ENCODE measurements around the gene TBCK. TPM values are rescaled to one million over a fixed set of nuclear protein-coding genes. Genes with fewer than 3 reads are reported as not detected.
A peak's percentile ranks its signal among the peaks of the same experiment; 100 is the strongest.

Gene TBCK
- total RNA-seq, 4 donors from 2014 or later, result 46.5 to 55.3 (median 51.4) TPM

DNA sequence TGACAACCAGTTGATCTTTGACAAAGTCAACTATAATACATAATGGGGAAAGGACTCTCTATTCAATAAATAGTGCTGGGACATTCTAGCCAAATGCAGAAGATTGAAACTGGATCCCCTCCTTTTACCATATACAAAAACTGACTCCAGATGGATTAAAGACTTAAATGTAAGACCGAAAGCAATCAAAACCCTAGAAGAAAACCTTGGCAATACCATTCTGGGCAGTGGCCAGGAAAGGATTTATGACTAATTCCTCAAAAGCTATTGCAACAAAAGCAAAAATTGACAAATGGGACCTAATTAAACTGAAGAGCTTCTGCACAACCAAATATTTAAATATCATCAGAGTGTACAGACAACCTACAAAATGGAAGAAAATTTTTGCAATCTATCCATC is 235.6 kb downstream of the TBCK start:
- WGBS, 2 donors, result 93 to 95% methylated on average over 1 of the region's 1 CpG
- H3K4me1 ChIP-seq, result no peaks in the 10 kb centered on the region
- peaks cover 0 to 66% (median 8%) of the 10 kb centered on the region in 4 donors for H3K9me3 ChIP-seq
- no peak overlapping the region for H3K4me3 ChIP-seq
- peaks cover 0 to 95% (median 0%) of the 10 kb centered on the region in 3 donors for H3K36me3 ChIP-seq
- no peak overlapping the region for H3K27ac ChIP-seq
- no peak for DNase-seq (ENCODE audit: low spot score in 2 of 2)
- TF ChIP-seq POLR2A (IDR thresholded peaks at IDR 0.05), result no peak
- no peak for TF ChIP-seq EP300 (IDR thresholded peaks at IDR 0.05)
- no peak for TF ChIP-seq CTCF (IDR thresholded peaks at IDR 0.05)
- H3K27me3 ChIP-seq, result no peaks in the 10 kb centered on the region

DNA sequence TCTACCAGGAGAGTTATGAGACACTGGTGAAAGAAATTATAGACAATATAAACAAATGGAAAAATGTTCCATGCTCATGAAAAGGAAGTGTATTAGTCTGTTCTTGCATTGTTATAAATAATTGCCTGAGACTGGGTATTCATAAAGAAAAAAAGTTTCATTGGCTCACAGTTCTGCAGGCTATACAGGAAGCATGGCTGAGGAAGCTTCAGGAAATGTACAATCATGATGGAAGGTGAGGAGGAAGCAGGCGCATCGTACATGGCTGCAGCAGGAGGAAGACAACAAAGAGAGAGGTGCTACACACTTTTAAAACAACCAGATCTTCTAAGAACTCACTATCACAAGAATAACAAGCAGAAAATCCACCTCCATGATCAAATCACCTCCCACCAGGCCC is 236.4 kb downstream of the TBCK start:
- Histone ChIP-seq H3K4me3 (no peak overlapping the region), H3K36me3 (peaks cover 0 to 94% (median 0%) of the 10 kb centered on the region in 3 donors), H3K27ac (no peak overlapping the region), H3K27me3 (no peaks in the 10 kb centered on the region), H3K4me1 (no peaks in the 10 kb centered on the region), H3K9me3 (peaks cover 0 to 63% (median 8%) of the 10 kb centered on the region in 4 donors)
- TF ChIP-seq POLR2A (IDR thresholded peaks at IDR 0.05), result no peak
- TF ChIP-seq EP300 (IDR thresholded peaks at IDR 0.05), result no peak
- TF ChIP-seq CTCF (IDR thresholded peaks at IDR 0.05), result no peak
- 89 to 90% methylated on average over 2 of the region's 2 CpGs for WGBS, 2 donors
- no peak for DNase-seq (ENCODE audit: low spot score in 2 of 2)

DNA sequence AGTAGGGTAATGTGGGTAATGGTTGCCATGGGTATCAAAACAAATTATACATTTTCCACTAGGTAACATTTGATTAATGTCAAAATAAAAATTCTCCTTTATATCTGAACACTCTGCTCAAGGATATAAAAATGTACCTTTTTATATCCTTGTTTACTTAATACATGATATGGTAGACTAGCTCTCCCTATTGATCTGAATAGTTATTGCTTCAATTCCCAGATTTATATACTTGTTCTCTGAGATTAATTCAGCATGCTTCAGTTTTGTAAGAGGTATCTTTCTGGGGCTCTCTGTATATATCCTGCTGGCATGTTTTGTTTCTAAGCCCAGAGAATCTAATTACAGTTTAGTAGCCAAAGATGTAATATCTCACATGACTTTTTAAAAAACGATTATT is 251.0 kb downstream of the TBCK start:
- peaks cover 0 to 17% (median 0%) of the 10 kb centered on the region in 4 donors for H3K9me3 ChIP-seq
- H3K36me3 ChIP-seq, result no peaks in the 10 kb centered on the region
- DNase-seq (ENCODE audit: low spot score in 2 of 2), result no peak
- TF ChIP-seq POLR2A (IDR thresholded peaks at IDR 0.05) (no peak), EP300 (IDR thresholded peaks at IDR 0.05) (no peak), CTCF (IDR thresholded peaks at IDR 0.05) (no peak)
- no peaks in the 10 kb centered on the region for H3K4me1 ChIP-seq
- no peak overlapping the region for H3K27ac ChIP-seq
- no peaks in the 10 kb centered on the region for H3K27me3 ChIP-seq
- 82 to 83% methylated on average over 1 of the region's 1 CpG for WGBS, 2 donors
- H3K4me3 ChIP-seq, result no peak overlapping the region

- DNase-seq (ENCODE audit: low spot score in 2 of 2), result no peak
- H3K4me1 ChIP-seq, result no peaks in the 10 kb centered on the region
- H3K27me3 ChIP-seq, result no peaks in the 10 kb centered on the region
- no peak for TF ChIP-seq CTCF (IDR thresholded peaks at IDR 0.05)
- H3K9me3 ChIP-seq, result peaks cover 0 to 2% (median 0%) of the 10 kb centered on the region in 4 donors
- WGBS, 2 donors, result 67 to 69% methylated on average over 3 of the region's 3 CpGs
- no peak overlapping the region for H3K27ac ChIP-seq
- no peaks in the 10 kb centered on the region for H3K36me3 ChIP-seq
- H3K4me3 ChIP-seq, result no peak overlapping the region
These were observed 253.0 kb downstream of the TBCK start for GRCh38 chr4:106063009-106063408.

DNA sequence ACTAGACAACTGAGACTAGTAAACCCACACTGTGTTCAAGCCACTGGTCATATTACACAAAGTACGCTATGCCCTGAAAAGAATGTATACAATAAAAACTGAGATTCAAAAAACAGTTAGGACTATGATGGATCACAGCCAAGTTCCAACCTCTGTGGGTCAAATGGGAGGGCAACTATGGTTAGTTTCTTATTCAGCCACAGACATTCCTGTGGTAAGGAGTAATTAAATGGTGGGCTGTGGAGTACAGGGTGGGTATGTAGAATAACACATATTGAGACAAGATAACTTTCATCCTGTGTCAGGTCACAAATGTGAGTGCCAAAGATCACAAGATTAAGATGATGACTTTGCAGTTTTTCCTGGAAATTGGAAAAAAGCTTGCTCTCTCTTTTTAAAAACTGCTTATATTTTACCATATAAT is 253.5 kb downstream of the TBCK start:
- H3K27me3 ChIP-seq, result no peaks in the 10 kb centered on the region
- no peaks in the 10 kb centered on the region for H3K9me3 ChIP-seq
- H3K4me1 ChIP-seq, result no peaks in the 10 kb centered on the region
- no peak for DNase-seq (ENCODE audit: low spot score in 2 of 2)
- WGBS, 2 donors, result 26 to 31% methylated on average over 1 of the region's 1 CpG
- TF ChIP-seq EP300 (IDR thresholded peaks at IDR 0.05) (no peak), POLR2A (IDR thresholded peaks at IDR 0.05) (no peak), CTCF (IDR thresholded peaks at IDR 0.05) (no peak)
- no peaks in the 10 kb centered on the region for H3K36me3 ChIP-seq
- H3K4me3 ChIP-seq, result no peak overlapping the region
- H3K27ac ChIP-seq, result peak overlapping the region in 1 of 4 donors; percentile 34
